Small intestine (tissue), 7 donors: ENCODE measurements around the gene NAA80. TPM values are rescaled to one million over a fixed set of nuclear protein-coding genes. Genes with fewer than 3 reads are reported as not detected.
"Not testable (repeated sequence)": the region's sequence is repeated elsewhere in the genome, so short reads cannot be mapped to it uniquely, and the experiment has no call there.

Experiments
- DNase-seq, 2 donors: peaks; one replicate each; pipeline versions ENCODE4 v3.0.0 to v3.0.0-alpha.2; 2013
- FAIRE-seq: peaks from 2 replicates; lab custom pipeline; 2012; peaks lifted over from hg19 to GRCh38; lab: Jason Lieb, UNC
- H3K27ac ChIP-seq, 3 donors: one replicate each; pipeline ENCODE4 v1.5.1; 2013; ENCODE audit warnings: low read length in 2 of 3, mild to moderate bottlenecking in 2 of 3, control low read depth in 1 of 3, inconsistent platforms in 1 of 3, low read depth in 1 of 3, moderate library complexity in 1 of 3
- H3K27me3 ChIP-seq, 3 donors: one replicate each; pipeline ENCODE4 v1.6.1; 2013; ENCODE audit warnings: low read length in 3 of 3, inconsistent platforms in 1 of 3; ENCODE audit not compliant: control insufficient read depth in 3 of 3, insufficient read depth in 3 of 3
- H3K36me3 ChIP-seq, 3 donors: one replicate each; pipeline ENCODE4 v1.6.1; 2013; ENCODE audit warnings: low read length in 3 of 3, inconsistent platforms in 1 of 3, low read depth in 1 of 3, mild to moderate bottlenecking in 1 of 3, moderate library complexity in 1 of 3; ENCODE audit not compliant: control insufficient read depth in 3 of 3, insufficient read depth in 2 of 3
- H3K4me1 ChIP-seq, 3 donors: one replicate each; pipeline ENCODE4 v1.6.1; 2013; ENCODE audit warnings: low read length in 2 of 3, inconsistent platforms in 1 of 3, low read depth in 1 of 3, mild to moderate bottlenecking in 1 of 3, moderate library complexity in 1 of 3; ENCODE audit not compliant: control insufficient read depth in 3 of 3, insufficient read depth in 2 of 3
- H3K4me3 ChIP-seq, 3 donors: one replicate each; pipeline ENCODE4 v1.5.1; 2013; ENCODE audit warnings: low read length in 3 of 3, control low read depth in 1 of 3, inconsistent platforms in 1 of 3, low read depth in 1 of 3, mild to moderate bottlenecking in 1 of 3, moderate library complexity in 1 of 3
- H3K9me3 ChIP-seq, 2 donors: one replicate each; pipeline ENCODE4 v1.6.1; 2013; ENCODE audit warnings: low read depth in 1 of 2, low read length in 1 of 2; ENCODE audit not compliant: control insufficient read depth in 2 of 2, insufficient read depth in 1 of 2
- WGBS, 3 donors: extraction: QIAGEN DNeasy Blood & Tissue Kit; methylation state at CpG; one replicate each; pipeline ENCODE4 v1.1.7; 2013; 5-methylcytosine and 5-hydroxymethylcytosine counted together
- polyA plus RNA-seq, 4 donors: library from polyadenylated mRNA; stranded (reverse) in 3 of 4; unstranded in 1 of 4; fragments of 200-250 nt in 3 of 4; fragments of 120-200 nt in 1 of 4; gene quantifications; one replicate each; pipeline versions ENCODE4 v1.2.1 to v1.2.3, GENCODE V29; 2013
- donor health status: healthy with polysubstance abuse.
- donor health status: control.
- donor health status: control.
- donor health status: Bipolar disorder and iron deficiency.
- donor health status: healthy.

NAA80 gene
- polyA plus RNA-seq, 4 donors, result 2.4 to 8.5 (median 7.3) TPM

DNA sequence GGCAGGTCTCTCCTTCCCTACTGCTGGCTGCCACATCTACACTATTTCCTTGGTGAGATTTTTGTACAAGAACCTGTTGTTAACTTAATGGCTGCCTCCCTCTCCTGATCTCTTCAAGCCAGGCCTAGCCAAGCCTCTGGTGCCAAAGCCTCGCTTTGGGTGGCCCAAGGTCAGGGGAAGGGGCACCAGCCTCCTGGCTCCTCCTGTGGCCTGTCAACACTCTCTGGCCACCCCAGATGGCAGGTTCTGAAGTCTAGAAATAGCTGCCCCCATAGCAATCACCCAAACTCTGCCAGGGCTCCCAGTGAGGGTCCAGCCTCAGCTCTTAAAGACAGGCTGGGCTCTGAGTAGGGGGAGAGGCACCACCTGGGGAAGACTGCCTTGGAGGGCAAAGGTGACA, 11.9 kb downstream of the NAA80 start:
- WGBS, 3 donors, result 83 to 92% (median 90%) methylated on average over 1 of the region's 1 CpG
- H3K9me3 ChIP-seq, result no peaks in the 10 kb centered on the region

GRCh38 chr3:50286322-50287227, 12.6 kb downstream of the NAA80 start:
- peaks cover 3 to 50% (median 8%) of the 10 kb centered on the region in 3 donors for H3K36me3 ChIP-seq
- H3K4me3 ChIP-seq, result no peak overlapping the region
- H3K9me3 ChIP-seq, result no peaks in the 10 kb centered on the region
- peaks cover 0 to 13% (median 0%) of the 10 kb centered on the region in 3 donors for H3K4me1 ChIP-seq
- DNase-seq (no peak), FAIRE-seq (no peak)
- 86 to 88% (median 87%) methylated on average over 27 to 28 of the region's 28 CpGs for WGBS, 3 donors
- H3K27ac ChIP-seq, result no peak overlapping the region
- H3K27me3 ChIP-seq, result peaks cover 0 to 3% (median 0%) of the 10 kb centered on the region in 3 donors

More for the DNA sequence above, 11.9 kb downstream of the NAA80 start:
- H3K4me3 ChIP-seq, result no peak overlapping the region
- H3K4me1 ChIP-seq, result peaks cover 0 to 15% (median 0%) of the 10 kb centered on the region in 3 donors
- peaks cover 3 to 51% (median 8%) of the 10 kb centered on the region in 3 donors for H3K36me3 ChIP-seq
- H3K27ac ChIP-seq, result no peak overlapping the region
- H3K27me3 ChIP-seq, result peaks cover 0 to 3% (median 0%) of the 10 kb centered on the region in 3 donors
- no peak for DNase-seq
- no peak for FAIRE-seq

- H3K4me3 ChIP-seq, H3K27me3 ChIP-seq, DNase-seq, FAIRE-seq, H3K4me1 ChIP-seq, H3K9me3 ChIP-seq, H3K27ac ChIP-seq: not testable (repeated sequence)
- H3K36me3 ChIP-seq, result peaks cover 3 to 30% (median 8%) of the 10 kb centered on the region in 3 donors
- WGBS, 3 donors, result 74 to 86% (median 85%) methylated on average over 6 of the region's 6 CpGs
Observed at GRCh38 chr3:50284121-50284520, 15.1 kb downstream of the NAA80 start.

DNA sequence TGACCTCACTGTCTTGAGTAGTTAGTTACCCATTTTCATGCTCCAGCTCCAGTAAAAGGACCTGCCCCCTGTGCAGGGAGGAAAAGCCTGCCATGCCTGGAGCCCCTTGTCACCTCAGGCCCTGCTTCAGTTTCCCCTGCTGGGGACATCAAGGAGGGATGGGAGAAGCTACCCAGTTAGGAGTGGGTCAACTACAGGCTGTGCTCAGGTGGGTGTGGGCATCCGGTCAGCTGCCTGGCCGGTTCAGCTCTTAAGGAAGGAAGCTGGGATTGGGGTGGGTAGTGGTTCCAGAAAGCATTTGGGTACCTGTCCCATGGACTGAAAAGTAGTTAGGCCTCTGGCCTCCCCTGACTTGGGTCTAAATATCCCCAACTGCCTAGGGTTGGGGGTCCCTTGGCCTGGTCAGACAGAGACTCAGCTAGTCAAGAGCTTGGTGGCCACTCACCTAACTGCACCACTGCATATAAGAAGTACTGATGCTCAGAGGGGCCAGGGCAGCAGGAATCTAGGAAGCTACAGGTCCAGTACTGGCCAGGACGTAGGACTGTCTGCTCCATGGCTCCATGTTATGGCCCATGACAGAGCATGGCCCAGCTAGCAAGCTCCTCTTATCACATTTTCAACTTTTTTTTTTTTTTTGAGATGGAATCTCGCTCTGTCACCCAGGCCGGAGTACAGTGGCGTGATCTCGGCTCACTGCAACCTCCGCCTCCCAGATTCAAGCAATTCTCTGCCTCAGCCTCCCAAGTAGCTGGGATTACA, 19.8 kb downstream of the NAA80 start:
- Histone ChIP-seq H3K4me1 (peaks cover 0 to 5% (median 0%) of the 10 kb centered on the region in 3 donors), H3K4me3 (no peak overlapping the region), H3K9me3 (no peaks in the 10 kb centered on the region), H3K36me3 (peaks cover 3 to 44% (median 9%) of the 10 kb centered on the region in 3 donors), H3K27me3 (peaks cover 0 to 17% (median 4%) of the 10 kb centered on the region in 3 donors), H3K27ac (no peak overlapping the region)
- WGBS, 3 donors, result 87 to 95% (median 92%) methylated on average over 8 of the region's 8 CpGs
- FAIRE-seq (no peak), DNase-seq (no peak)

GRCh38 chr3:50278880-50279224, 20.4 kb downstream of the NAA80 start, which contains the start of gene LSMEM2:
Gene LSMEM2, plus strand, starts transcription at chr3:50279087. Its CDS starts 27 bp downstream, at chr3:50279114.
- WGBS, 3 donors, result 60 to 80% (median 61%) methylated on average over 2 of the region's 2 CpGs
- Histone ChIP-seq H3K4me3 (no peak within 1 kb of the TSS), H3K9me3 (no peaks in the 10 kb centered on the region), H3K27me3 (peaks cover 0 to 23% (median 5%) of the 10 kb centered on the region in 3 donors), H3K36me3 (peaks cover 3 to 50% (median 9%) of the 10 kb centered on the region in 3 donors), H3K4me1 (peaks cover 0 to 11% (median 0%) of the 10 kb centered on the region in 3 donors), H3K27ac (no peak within 1 kb of the TSS)
- FAIRE-seq, result no peak
- no peak for DNase-seq

- H3K9me3 ChIP-seq, result no peaks in the 10 kb centered on the region
- H3K27me3 ChIP-seq, result peaks cover 0 to 28% (median 5%) of the 10 kb centered on the region in 3 donors
- WGBS, 3 donors, result 75 to 83% (median 80%) methylated on average over 4 of the region's 4 CpGs
- H3K27ac ChIP-seq, result no peak overlapping the region
- peaks cover 0 to 15% (median 0%) of the 10 kb centered on the region in 3 donors for H3K4me1 ChIP-seq
- H3K36me3 ChIP-seq, result peaks cover 3 to 55% (median 9%) of the 10 kb centered on the region in 3 donors
- H3K4me3 ChIP-seq, result no peak overlapping the region
- no peak for DNase-seq
- no peak for FAIRE-seq
Observed at GRCh38 chr3:50278123-50278879, 20.9 kb downstream of the NAA80 start.

DNA sequence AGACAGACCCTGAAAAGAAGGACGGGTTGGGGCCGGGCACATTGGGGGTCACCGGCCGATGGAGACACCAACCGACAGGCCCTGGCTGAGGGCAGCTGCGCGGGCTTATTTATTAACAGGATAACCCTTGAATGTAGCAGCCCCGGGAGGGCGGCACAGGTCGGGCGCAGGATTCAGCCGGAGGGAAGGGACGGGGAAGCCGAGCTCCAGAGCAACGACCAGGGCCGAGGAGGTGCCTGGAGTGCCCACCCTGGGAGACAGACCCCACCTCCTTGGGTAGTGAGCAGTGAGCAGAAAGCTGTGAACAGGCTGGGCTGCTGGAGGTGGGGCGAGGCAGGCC, 22.5 kb downstream of the NAA80 start:
- Histone ChIP-seq H3K4me1 (peaks cover 0 to 30% (median 0%) of the 10 kb centered on the region in 3 donors), H3K36me3 (peaks cover 3 to 63% (median 9%) of the 10 kb centered on the region in 3 donors), H3K27me3 (peaks cover 0 to 28% (median 5%) of the 10 kb centered on the region in 3 donors), H3K27ac (no peak overlapping the region), H3K4me3 (no peak overlapping the region), H3K9me3 (no peaks in the 10 kb centered on the region)
- DNase-seq, result peak in 1 of 2 donors; percentile 43
- no peak for FAIRE-seq
- 65 to 78% (median 76%) methylated on average over 17 of the region's 17 CpGs for WGBS, 3 donors
